IMR-90 (cell line): ENCODE measurements around the gene SRCAP. TPM values are rescaled to one million over a fixed set of nuclear protein-coding genes. Genes with fewer than 3 reads are reported as not detected.
A peak's percentile ranks its signal among the peaks of the same experiment; 100 is the strongest.

ENCODE experiments used
- ATAC-seq: fragments of 200-7000 bp; cut with Tn5 transposase; 2 replicates; pipeline ENCODE4 v1.9.1; 2020; ENCODE audit warnings: low read depth, mild to moderate bottlenecking, moderate library complexity
- BruUV-seq: library from RNA; stranded (reverse); fragments of 400-500 nt; replicated peaks from 2 replicates; lab custom pipeline; 2021; lab: Mats Ljungman, UMichigan
- CTCF ChIA-PET: fragments of 300-600 bp; formaldehyde crosslinking; extraction: SDS; loops from one replicate; lab custom pipeline; 2021; ENCODE audit warnings: antibody characterized with exemption; lab: Yijun Ruan, JAX
- POLR2A ChIA-PET: fragments of 300-600 bp; sonication (Branson Sonifier 250); formaldehyde crosslinking; loops from one replicate; lab custom pipeline; 2022; ENCODE audit warnings: antibody characterized with exemption; ENCODE audit not compliant: unreplicated experiment; lab: Charles Lee
- DNase-seq: peaks from one replicate; pipeline ENCODE4 v3.0.0; 2013
- H2AFZ ChIP-seq: replicated peaks from 2 replicates; pipeline ENCODE3; 2013; ENCODE audit warnings: low read length, mild to moderate bottlenecking; ENCODE audit not compliant: poor library complexity
- H2AK5ac ChIP-seq: 2 replicates; pipeline ENCODE4 v1.6.1; 2013; ENCODE audit warnings: low read depth, low read length, inconsistent platforms
- H2AK9ac ChIP-seq: replicated peaks from 2 replicates; pipeline ENCODE3; 2013; ENCODE audit warnings: mild to moderate bottlenecking, low read depth, low read length, moderate library complexity; ENCODE audit not compliant: poor library complexity
- H2BK120ac ChIP-seq: 2 replicates; pipeline ENCODE4 v1.6.1; 2013; ENCODE audit warnings: low read depth, low read length, inconsistent platforms
- H2BK15ac ChIP-seq: 3 replicates; pipeline ENCODE4 v1.6.1; 2013; ENCODE audit warnings: low read depth, low read length, inconsistent platforms
- H2BK20ac ChIP-seq: 2 replicates; pipeline ENCODE4 v1.6.1; 2013; ENCODE audit warnings: low read depth, mild to moderate bottlenecking, inconsistent platforms, low read length, moderate library complexity
- H2BK5ac ChIP-seq: 2 replicates; pipeline ENCODE4 v1.6.1; 2013; ENCODE audit warnings: mild to moderate bottlenecking, low read depth, low read length, inconsistent platforms; ENCODE audit not compliant: poor library complexity, severe bottlenecking
- H3K14ac ChIP-seq: replicated peaks from 2 replicates; pipeline ENCODE4 v1.6.1; 2013; ENCODE audit warnings: low read depth, low read length, inconsistent platforms
- H3K18ac ChIP-seq: 2 replicates; pipeline ENCODE4 v1.6.1; 2013; ENCODE audit warnings: low read depth, low read length, control low read depth
- H3K23ac ChIP-seq: 2 replicates; pipeline ENCODE4 v1.6.1; 2013; ENCODE audit warnings: low read depth, low read length, inconsistent platforms
- H3K27ac ChIP-seq: 2 replicates; pipeline ENCODE4 v1.5.1; 2013; ENCODE audit warnings: mild to moderate bottlenecking, control low read depth, low read length; ENCODE audit not compliant: insufficient read depth
- H3K27me3 ChIP-seq: 2 replicates; pipeline ENCODE4 v1.6.1; 2013; ENCODE audit warnings: low read length; ENCODE audit not compliant: control insufficient read depth, insufficient read depth
- H3K36me3 ChIP-seq: 2 replicates; pipeline ENCODE4 v1.6.1; 2013; ENCODE audit warnings: low read length, mixed read lengths; ENCODE audit not compliant: control insufficient read depth, insufficient read depth
- H3K4ac ChIP-seq: 2 replicates; pipeline ENCODE4 v1.6.1; 2013; ENCODE audit warnings: low read depth, low read length, inconsistent platforms
- H3K4me1 ChIP-seq: 2 replicates; pipeline ENCODE4 v1.6.1; 2013; ENCODE audit warnings: low read length, mixed read lengths; ENCODE audit not compliant: control insufficient read depth, insufficient read depth
- H3K4me2 ChIP-seq: 2 replicates; pipeline ENCODE4 v1.6.1; 2013; ENCODE audit warnings: low read depth, mild to moderate bottlenecking, control low read depth, low read length, moderate library complexity
- H3K4me3 ChIP-seq: 2 replicates; pipeline ENCODE4 v1.5.1; 2013; ENCODE audit warnings: low read depth, mild to moderate bottlenecking, control low read depth, low read length, moderate library complexity; ENCODE audit not compliant: insufficient read depth
- H3K56ac ChIP-seq: 2 replicates; pipeline ENCODE4 v1.6.1; 2013; ENCODE audit warnings: low read length, inconsistent platforms; ENCODE audit not compliant: insufficient read depth; ENCODE audit errors: extremely low read depth
- H3K79me1 ChIP-seq, 2 experiments: 2 replicates each; pipeline ENCODE4 v1.6.1; 2013; ENCODE audit warnings: low read length in 2 of 2, inconsistent platforms in 1 of 2, low read depth in 1 of 2
- H3K9ac ChIP-seq: 2 replicates; pipeline ENCODE4 v1.6.1; 2013; ENCODE audit warnings: low read depth, low read length, control low read depth
- H3K9me1 ChIP-seq: 2 replicates; pipeline ENCODE4 v1.6.1; 2013; ENCODE audit warnings: low read length, inconsistent platforms; ENCODE audit not compliant: insufficient read depth
- H3K9me3 ChIP-seq: 2 replicates; pipeline ENCODE4 v1.6.1; 2013; ENCODE audit warnings: low read length; ENCODE audit not compliant: control insufficient read depth, insufficient read depth
- H4K20me1 ChIP-seq: 2 replicates; pipeline ENCODE4 v1.6.1; 2013; ENCODE audit warnings: low read length, inconsistent platforms; ENCODE audit not compliant: insufficient read depth
- H4K5ac ChIP-seq: 2 replicates; pipeline ENCODE4 v1.6.1; 2013; ENCODE audit warnings: mild to moderate bottlenecking, low read depth, low read length, control low read depth
- H4K8ac ChIP-seq, 2 experiments: 2 replicates each; pipeline ENCODE4 v1.6.1; 2013; ENCODE audit warnings: low read depth in 2 of 2, low read length in 2 of 2, control low read depth in 1 of 2, inconsistent platforms in 1 of 2
- H4K91ac ChIP-seq: 2 replicates; pipeline ENCODE4 v1.6.1; 2013; ENCODE audit warnings: low read depth, low read length, inconsistent platforms; ENCODE audit not compliant: insufficient read depth
- CEBPB ChIP-seq: IDR thresholded peaks from 2 replicates; pipeline ENCODE4 v1.6.1; 2012; ENCODE audit warnings: low read depth, low read length, improper control_type of control experiment
- WGBS, 2 experiments: methylation state at CpG; one replicate each; pipeline versions ENCODE4 v1.1.5 to v1.1.7; 2013; ENCODE audit warnings: missing lambda C conversion rate in 2 of 2; ENCODE audit not compliant: insufficient read length in 1 of 2; ENCODE audit errors: extremely low coverage in 2 of 2; 5-methylcytosine and 5-hydroxymethylcytosine counted together
- dilution Hi-C: fragments of 300-500 bp; cut with HindIII; formaldehyde crosslinking; loops from one replicate; pipeline ENCODE4 v1.14.3; 2018; ENCODE audit warnings: low sequenced_read_pairs; ENCODE audit not compliant: unreplicated experiment
- in situ Hi-C: fragments of 300-500 bp; cut with MboI; formaldehyde crosslinking; loops from 3 replicates; pipeline ENCODE4 v1.14.3; 2019; ENCODE audit warnings: low sequenced_read_pairs, inconsistent platforms, mixed read lengths
- intact Hi-C: fragments of 100-400 bp; cut with micrococcal nuclease; formaldehyde crosslinking; loops from 2 replicates; pipeline ENCODE4 v1.10.0; 2022
- polyA plus RNA-seq, 3 experiments: library from polyadenylated mRNA; depleted of rRNA; stranded (reverse); fragments of >200 nt; gene quantifications; 2 replicates each; pipeline ENCODE4 v1.2.3, GENCODE V29; 2012; ENCODE audit warnings: low replicate concordance in 1 of 3
- total RNA-seq: library from RNA; depleted of rRNA; stranded (reverse); fragments of >200 nt; gene quantifications from 2 replicates; pipeline ENCODE4 v1.2.3, GENCODE V29; 2012

The SRCAP gene
- total and polyA plus RNA-seq, 2 of the 4 experiments (the other 2 are of a cell fraction) = 4.5 to 8.2 TPM

GRCh38 chr16:30766206-30766932 is 67.4 kb downstream of the SRCAP start:
- H4K5ac ChIP-seq = no peak overlapping the region
- no peaks in the 10 kb centered on the region for H3K9me1 ChIP-seq
- no peak overlapping the region for H3K27ac ChIP-seq
- H2AFZ ChIP-seq = no peak overlapping the region
- H3K4me3 ChIP-seq = no peak overlapping the region
- peaks cover 7% of the 10 kb centered on the region for H3K4me1 ChIP-seq
- 93% methylated on average over 21 of the region's 29 CpGs; no CpG with 5 or more reads in 1 of the 2 experiments for WGBS, 2 experiments
- peaks cover 21% of the 10 kb centered on the region for H4K20me1 ChIP-seq
- H3K4ac ChIP-seq = no peak overlapping the region
- H2BK15ac ChIP-seq = no peak overlapping the region
- no peaks in the 10 kb centered on the region for H3K27me3 ChIP-seq
- no TSS peak for BruUV-seq
- no peaks in the 10 kb centered on the region for H3K9me3 ChIP-seq
- dilution Hi-C loops (no loop called here), in situ Hi-C loops (no loop called here), intact Hi-C loops (no loop called here)
- no peak overlapping the region for H3K4me2 ChIP-seq
- no peak overlapping the region for H2BK5ac ChIP-seq
- TF ChIP-seq CEBPB = no peak
- no peak for ATAC-seq
- DNase-seq = no peak
- no peak overlapping the region for H4K91ac ChIP-seq
- no peak overlapping the region for H2BK120ac ChIP-seq
- no peak overlapping the region for H2AK5ac ChIP-seq
- H4K8ac ChIP-seq = no peak overlapping the region
- H2BK20ac ChIP-seq = no peak overlapping the region
- ChIA-PET POLR2A (no interaction called here), CTCF (no interaction called here)
- H2AK9ac ChIP-seq = peak overlapping the region; percentile 19
- no peak overlapping the region for H3K23ac ChIP-seq
- peaks cover 64% of the 10 kb centered on the region for H3K36me3 ChIP-seq
- H3K18ac ChIP-seq = no peak overlapping the region
- no peak overlapping the region for H3K56ac ChIP-seq
- peaks cover 24 to 63% of the 10 kb centered on the region in 2 experiments for H3K79me1 ChIP-seq
- no peak overlapping the region for H3K14ac ChIP-seq
- no peak overlapping the region for H3K9ac ChIP-seq
